Measurements from ENCODE around the gene TRPM6. TPM values are rescaled to one million over a fixed set of nuclear protein-coding genes. Genes with fewer than 3 reads are reported as not detected.

TRPM6 gene
- total and polyA plus RNA-seq, 2 experiments from 2014 or later: 0.23 to 0.87 TPM

- DNase-seq (ENCODE audit: low spot score): no peak
- TF ChIP-seq REST (IDR thresholded peaks at IDR 0.05; ENCODE audit: unreplicated experiment): no peak
- TF ChIP-seq JUNB (IDR thresholded peaks at IDR 0.05; ENCODE audit: unreplicated experiment): no peak
- TF ChIP-seq EZH2phosphoT487 (IDR thresholded peaks at IDR 0.05; ENCODE audit: unreplicated experiment): no peak
- no peak for TF ChIP-seq EZH2 (IDR thresholded peaks at IDR 0.05; ENCODE audit: low read depth, unreplicated experiment)
- TF ChIP-seq ZNF114 (CRISPR knock-in tag; IDR thresholded peaks at IDR 0.05): no peak
- TF ChIP-seq ZNF331 (CRISPR knock-in tag; IDR thresholded peaks at IDR 0.05; ENCODE audit: low read depth): no peak
- TF ChIP-seq ETS1 (IDR thresholded peaks at IDR 0.05): no peak
- no peak for TF ChIP-seq CREB1 (CRISPR knock-in tag; IDR thresholded peaks at IDR 0.05; ENCODE audit: low read depth)
- no peak for TF ChIP-seq NANOG (IDR thresholded peaks at IDR 0.05; ENCODE audit: borderline replicate concordance)
- TF ChIP-seq ZNF462 (CRISPR knock-in tag; IDR thresholded peaks at IDR 0.05): no peak
- TF ChIP-seq STAT1 (IDR thresholded peaks at IDR 0.05; ENCODE audit: unreplicated experiment): no peak
- no peak for TF ChIP-seq POLR2AphosphoS5 (IDR thresholded peaks at IDR 0.05; ENCODE audit: low read depth)
- no peak for TF ChIP-seq CTCF (conservative IDR thresholded peaks at IDR 0.05; ENCODE audit: low read depth in 2 of 2)
- Mint-ChIP-seq H3K4me3 (no peak overlapping the region), H3K36me3 (ENCODE audit: low read depth) (no peaks in the 10 kb centered on the region), H3K9me3 (no peaks in the 10 kb centered on the region), H3K27me3 (ENCODE audit: insufficient read depth, low read depth, poor library complexity) (peaks cover 2% of the 10 kb centered on the region), H3K27ac (peak overlapping the region; percentile 3; the same call in 1 of the 2 replicates), H3K4me1 (no peaks in the 10 kb centered on the region)
- no peaks in the 10 kb centered on the region for H3K36me3 ChIP-seq (ENCODE audit: insufficient read depth)
- H3F3A ChIP-seq (replicated peaks; ENCODE audit: low read depth): no peaks in the 10 kb centered on the region
- no peaks in the 10 kb centered on the region for H3K27me3 ChIP-seq (ENCODE audit: insufficient read depth)
- no peaks in the 10 kb centered on the region for H3K79me2 ChIP-seq (replicated peaks; ENCODE audit: insufficient read depth)
- no peak overlapping the region for H3K27ac ChIP-seq (ENCODE audit: low read depth)
- H4K20me1 ChIP-seq (replicated peaks; ENCODE audit: insufficient read depth): no peaks in the 10 kb centered on the region
- H3K4me2 ChIP-seq: no peak overlapping the region
- H2AFZ ChIP-seq: no peak overlapping the region
- no peak for ATAC-seq
- H3K4me3 ChIP-seq: no peak overlapping the region
- no peaks in the 10 kb centered on the region for H3K4me1 ChIP-seq (ENCODE audit: insufficient read depth)
- peaks cover 4% of the 10 kb centered on the region; the same call in 1 of the 2 replicates for H3K9me2 ChIP-seq (ENCODE audit: insufficient read depth)
These were observed 168.4 kb downstream of the TRPM6 start for GRCh38 chr9:74719306-74719705.
